GM19468 (cell line): ENCODE measurements around the gene DNAJC5.
"Not testable (repeated sequence)": the region's sequence is repeated elsewhere in the genome, so short reads cannot be mapped to it uniquely, and the experiment has no call there.

Source experiments
- ATAC-seq: cut with Tn5 transposase; IDR thresholded peaks from one replicate; pipeline ENCODE4 v1.9.1; 2021; ENCODE audit warnings: mild to moderate bottlenecking, moderate library complexity, moderate number of reproducible peaks; ENCODE audit not compliant: unreplicated experiment; ENCODE audit errors: extremely low read depth

DNAJC5 gene

GRCh38 chr20:63962426-63963347, 67.8 kb downstream of the DNAJC5 start:
- no peak for ATAC-seq

- ATAC-seq = no peak
Measured at GRCh38 chr20:63963348-63963741, 68.4 kb downstream of the DNAJC5 start.

- ATAC-seq = no peak
Measured at GRCh38 chr20:63963784-63964301, 68.9 kb downstream of the DNAJC5 start.

- ATAC-seq = no peak
Measured at GRCh38 chr20:63964412-63964811, 69.5 kb downstream of the DNAJC5 start.

GRCh38 chr20:63966172-63966943, 71.4 kb downstream of the DNAJC5 start:
- ATAC-seq = no peak

GRCh38 chr20:63966944-63967322, 72.0 kb downstream of the DNAJC5 start:
- no peak for ATAC-seq

GRCh38 chr20:63967330-63968135, 72.6 kb downstream of the DNAJC5 start:
- ATAC-seq = no peak

GRCh38 chr20:63968136-63968927, 73.4 kb downstream of the DNAJC5 start:
- no peak for ATAC-seq

GRCh38 chr20:63968928-63969760, 74.2 kb downstream of the DNAJC5 start:
- no peak for ATAC-seq

- no peak for ATAC-seq
Measured at GRCh38 chr20:63969838-63970713, 75.2 kb downstream of the DNAJC5 start, which contains the start of gene ZNF512B. Gene ZNF512B (minus strand): TSS chr20:63969930. CDS start chr20:63967950, 1,980 bp downstream.

- ATAC-seq = no peak
Measured at GRCh38 chr20:63970714-63971431, 75.9 kb downstream of the DNAJC5 start.

- not testable (repeated sequence) for ATAC-seq
Measured at GRCh38 chr20:63971960-63972311, 77.0 kb downstream of the DNAJC5 start.

GRCh38 chr20:63972312-63973159, 77.6 kb downstream of the DNAJC5 start:
- no peak for ATAC-seq

- ATAC-seq = no peak
Measured at GRCh38 chr20:63973160-63973479, 78.2 kb downstream of the DNAJC5 start.

GRCh38 chr20:63973636-63974401, 78.9 kb downstream of the DNAJC5 start:
- ATAC-seq = no peak
